ENCODE measurements around the gene ADAMTS16.

The ADAMTS16 gene

DNA sequence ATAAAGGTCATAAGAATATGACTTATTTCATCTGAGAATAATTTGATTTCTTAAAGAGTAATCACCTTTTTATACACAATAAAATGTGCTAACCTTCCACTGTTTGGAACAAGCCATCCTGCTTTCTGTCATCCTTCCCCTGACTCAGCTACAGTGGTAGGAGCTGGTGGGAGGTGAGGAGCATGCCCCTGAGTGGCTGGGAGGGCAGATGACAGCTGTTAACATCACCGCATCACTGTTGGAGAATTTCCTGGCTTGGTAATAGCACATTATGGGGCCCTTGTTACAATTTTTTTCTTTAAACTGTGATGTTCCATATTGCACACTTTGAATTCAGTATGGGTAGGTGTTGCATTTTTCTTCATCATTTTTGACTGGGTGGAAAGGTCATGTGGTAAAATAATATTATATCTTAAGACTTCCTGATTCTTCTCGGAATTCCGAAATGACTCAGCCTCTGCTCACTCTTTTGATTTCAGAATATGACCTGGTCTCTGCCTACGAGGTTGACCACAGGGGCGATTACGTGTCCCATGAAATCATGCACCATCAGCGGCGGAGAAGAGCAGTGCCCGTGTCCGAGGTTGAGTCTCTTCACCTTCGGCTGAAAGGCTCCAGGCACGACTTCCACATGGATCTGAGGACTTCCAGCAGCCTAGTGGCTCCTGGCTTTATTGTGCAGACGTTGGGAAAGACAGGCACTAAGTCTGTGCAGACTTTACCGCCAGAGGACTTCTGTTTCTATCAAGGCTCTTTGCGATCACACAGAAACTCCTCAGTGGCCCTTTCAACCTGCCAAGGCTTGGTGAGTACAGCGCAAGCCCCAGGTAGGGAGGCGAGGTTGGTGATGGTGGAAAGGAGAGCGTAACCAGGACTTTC is 5.8 kb downstream of the ADAMTS16 start:
- DNase-seq = no peak

DNA sequence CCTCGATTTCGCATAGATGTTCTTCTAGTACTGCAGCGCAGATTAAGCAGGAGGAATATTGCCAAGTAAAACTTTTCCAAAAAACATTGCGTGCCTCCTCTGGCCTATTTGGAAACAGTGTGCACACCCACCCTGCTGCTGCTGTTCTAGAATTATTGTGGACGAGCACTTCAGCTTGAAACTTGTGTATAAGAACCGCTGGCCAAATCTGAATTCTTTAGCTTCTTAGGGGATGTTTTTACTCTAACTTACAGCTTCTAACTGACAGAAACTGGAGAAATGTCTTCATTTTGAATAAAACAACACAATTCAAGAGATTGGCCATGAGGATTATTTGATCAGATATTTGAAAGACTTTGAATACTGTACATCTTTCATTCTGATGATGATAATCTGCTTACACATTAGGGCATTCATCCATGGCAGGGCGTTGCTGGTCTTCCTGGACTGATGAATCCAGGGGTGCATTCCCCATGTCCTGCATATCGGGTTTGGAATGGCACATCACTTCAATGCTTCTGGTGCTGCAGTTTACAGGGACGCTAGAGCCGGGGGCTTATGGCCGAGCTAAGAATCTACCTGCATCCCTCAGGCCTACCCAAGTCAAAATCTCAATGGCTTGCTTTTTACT is 6.5 kb downstream of the ADAMTS16 start:
- DNase-seq = no peak

DNA sequence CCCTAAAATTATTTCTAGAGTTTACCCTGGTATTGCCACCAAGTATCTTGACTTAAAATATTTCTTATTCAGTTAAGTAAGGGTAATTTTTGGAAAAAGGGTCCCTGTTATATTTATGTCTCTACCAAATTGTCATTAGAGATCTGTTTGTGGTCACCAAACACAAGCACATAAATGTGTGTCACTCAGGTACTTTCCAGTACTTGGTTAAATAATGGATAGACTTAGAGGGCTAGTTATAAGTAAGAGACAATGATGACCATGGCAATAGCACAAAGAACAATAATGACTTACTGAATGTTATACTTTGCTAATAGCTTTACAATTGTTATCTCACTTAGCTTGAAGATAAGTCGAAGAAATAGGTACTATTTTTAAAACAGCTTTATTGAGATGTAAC is 9.0 kb downstream of the ADAMTS16 start:
- no peak for DNase-seq

DNA sequence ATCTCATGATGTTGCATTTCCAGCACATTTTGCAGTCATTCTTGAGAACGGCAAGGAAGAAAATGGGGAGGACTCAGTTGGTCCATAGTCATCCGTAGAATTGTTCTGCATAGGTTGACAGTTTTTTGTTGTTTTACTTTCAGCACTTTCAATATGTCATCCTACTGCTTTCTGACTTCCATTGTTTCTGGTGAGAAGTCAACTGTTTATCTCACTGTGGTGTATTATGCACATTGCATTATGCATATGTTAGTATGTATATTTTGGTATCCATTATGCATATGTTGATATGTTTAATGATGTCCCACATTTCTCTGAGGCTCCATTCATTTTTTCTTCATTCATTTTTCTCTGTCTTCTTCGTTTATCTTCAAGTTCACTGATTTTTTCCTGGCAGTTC is 10.5 kb downstream of the ADAMTS16 start:
- no peak for DNase-seq

DNA sequence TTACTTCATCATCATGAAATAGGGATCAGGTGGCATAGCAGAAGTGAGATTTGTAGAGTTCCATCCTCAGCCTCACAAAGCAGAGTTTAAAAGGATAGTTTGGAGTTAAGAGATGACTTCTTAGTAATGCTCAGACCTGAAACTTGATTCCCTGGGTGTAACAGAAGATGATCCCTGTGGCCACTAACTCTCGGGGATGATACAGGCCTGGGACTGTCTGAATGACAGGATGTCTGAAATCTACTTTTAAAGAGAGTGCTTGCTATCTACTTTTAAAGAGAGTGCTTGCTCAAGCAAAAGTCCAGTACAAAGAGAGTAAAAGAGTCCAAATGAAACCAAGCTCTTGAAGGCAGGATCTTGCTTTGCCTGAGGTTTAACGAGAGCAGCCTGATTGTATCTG is 14.6 kb downstream of the ADAMTS16 start:
- no peak for DNase-seq

DNA sequence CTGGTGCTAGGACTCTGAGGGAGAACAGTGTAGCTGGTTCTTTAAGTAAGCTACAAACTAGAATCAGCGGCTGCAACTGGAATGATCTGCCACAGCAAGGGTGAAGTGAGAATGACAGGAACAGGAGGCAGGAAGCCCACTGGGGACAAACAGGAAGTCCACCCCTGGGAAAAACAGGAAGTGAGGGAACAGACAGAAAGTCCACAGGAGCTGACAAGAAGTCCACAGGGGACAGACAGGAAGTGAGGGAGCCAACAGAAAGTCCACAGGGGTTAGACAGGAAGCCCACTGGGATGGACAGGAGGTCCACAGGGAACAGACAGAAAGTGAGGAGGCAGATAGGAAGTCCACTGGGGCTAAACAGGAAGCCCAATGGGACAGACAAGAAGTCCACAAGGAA is 15.5 kb downstream of the ADAMTS16 start:
- no peak for DNase-seq

DNA sequence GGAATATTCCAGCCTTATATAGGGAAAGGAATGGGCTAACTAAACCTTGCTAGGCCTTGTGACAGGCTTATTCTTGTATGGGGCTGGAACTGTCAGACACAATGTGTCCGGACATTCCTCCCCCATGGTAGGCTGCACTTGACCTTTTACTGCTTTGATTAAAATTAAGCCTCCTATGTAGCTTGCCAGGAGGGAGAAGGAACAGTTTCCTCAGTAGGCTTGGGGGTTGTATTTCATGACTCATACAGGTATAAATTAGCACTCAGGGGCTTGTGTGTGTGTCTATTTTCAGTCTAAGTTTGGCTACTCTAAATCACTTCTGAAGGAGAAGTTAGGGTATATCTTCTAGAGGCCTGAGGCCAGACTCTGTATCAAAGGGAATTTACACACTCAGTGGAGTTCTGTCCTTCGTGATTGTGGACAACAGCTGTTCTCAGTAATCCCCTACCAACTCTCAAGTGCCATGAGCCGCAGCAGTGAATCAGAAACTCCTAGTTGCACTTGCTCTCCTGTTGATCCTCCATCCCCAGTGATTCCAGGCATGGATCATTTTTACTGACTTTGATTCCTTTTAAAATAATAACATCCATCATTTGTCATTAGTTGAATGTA is 16.4 kb downstream of the ADAMTS16 start:
- DNase-seq = no peak

DNA sequence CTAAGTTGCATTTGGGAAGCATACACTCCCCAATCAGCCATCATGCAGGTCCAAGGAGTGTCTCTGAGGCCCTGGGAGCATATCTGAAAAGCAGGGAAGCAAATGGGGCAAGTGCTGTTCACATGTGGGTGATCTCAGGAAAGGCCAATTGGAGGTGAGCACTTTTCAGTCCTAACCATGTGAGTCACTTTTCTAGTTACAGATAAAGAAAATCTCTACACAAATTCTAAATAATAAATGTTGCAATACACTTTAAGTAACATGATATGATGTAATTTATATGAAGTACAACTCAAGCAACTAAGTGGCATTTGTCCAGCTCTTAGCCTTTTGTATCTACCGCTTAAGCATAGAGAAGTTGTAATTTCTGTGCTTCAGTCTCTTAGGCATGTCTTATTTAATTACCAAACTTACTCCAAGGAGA is 18.4 kb downstream of the ADAMTS16 start:
- DNase-seq = no peak

DNA sequence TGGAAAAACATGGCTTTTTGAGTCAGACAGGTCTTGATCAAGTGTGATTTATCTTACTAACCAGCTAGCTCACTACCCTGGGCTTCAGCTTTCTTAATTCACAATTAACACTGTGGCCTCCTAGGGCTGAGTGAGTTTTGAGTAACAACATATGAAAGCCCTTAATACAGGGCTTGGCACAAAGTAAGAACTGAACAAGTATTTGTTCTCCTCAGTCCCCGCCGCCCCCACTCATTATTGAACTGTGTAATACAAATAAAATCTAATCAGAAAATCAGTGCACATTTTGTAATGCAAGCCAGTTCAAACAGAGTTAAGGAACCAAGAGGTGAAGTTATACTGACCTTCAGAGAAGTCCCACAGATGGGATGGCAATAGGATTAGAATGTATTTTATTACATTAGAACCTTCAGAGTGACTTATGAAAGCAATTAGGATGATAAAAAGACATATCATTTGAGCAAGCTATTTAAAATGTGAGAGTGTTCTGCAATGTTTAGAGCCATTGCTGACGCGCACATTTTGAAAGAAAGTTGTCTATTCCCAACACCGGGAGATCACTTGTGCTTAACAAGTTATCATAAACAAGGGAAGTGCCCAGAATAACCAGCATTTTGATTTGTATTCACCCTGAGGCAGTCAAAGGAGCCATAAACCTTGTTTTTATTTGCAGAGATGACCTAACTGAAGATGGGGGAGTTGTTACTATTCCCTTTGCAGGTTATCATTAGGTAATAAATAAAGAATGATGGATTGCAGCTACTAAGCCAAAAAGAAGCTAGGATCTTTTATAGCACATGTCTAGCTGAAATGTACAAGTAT is 19.4 kb downstream of the ADAMTS16 start:
- no peak for DNase-seq

DNA sequence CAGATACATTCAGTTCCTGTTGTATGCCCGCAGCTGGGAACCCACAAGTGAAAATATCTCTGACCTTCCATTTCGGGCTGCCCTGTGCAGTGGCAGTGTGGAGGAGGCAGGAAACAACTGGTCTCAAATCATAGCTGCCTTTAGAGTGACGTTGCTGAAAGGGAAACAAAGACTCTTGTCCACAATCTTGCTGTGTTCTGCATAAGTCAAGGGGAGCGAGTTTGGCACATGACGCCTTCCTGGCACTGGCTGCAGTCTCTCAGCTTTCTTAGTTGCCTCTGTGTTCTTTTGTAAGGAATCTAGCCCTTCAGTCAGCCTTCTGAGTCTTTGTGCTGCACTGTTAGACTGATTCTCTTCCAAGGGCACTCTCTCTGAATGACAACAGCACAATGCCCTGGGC is 24.0 kb downstream of the ADAMTS16 start:
- no peak for DNase-seq

DNA sequence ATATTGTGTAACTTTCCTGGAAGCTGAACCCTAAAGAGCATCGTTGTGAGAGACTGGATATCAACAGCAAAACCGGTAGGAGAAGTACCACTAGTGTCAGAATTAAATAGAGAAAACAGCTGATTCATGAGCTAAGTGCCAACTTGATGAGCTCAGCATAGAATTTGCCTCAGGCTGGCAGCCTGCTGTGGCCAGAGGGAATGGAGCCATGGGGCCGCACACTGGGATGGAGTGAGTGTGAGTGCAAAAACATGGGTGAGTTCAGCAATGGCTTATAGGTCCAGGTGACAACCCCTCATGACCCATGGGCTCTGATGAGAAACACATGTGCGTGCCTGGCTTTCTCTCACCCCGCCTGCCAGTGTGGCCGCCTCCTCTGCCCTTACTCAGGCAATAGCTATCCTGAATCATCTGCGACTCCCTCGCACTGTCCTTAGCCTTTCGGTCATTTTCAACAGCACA is 25.4 kb downstream of the ADAMTS16 start:
- no peak for DNase-seq

DNA sequence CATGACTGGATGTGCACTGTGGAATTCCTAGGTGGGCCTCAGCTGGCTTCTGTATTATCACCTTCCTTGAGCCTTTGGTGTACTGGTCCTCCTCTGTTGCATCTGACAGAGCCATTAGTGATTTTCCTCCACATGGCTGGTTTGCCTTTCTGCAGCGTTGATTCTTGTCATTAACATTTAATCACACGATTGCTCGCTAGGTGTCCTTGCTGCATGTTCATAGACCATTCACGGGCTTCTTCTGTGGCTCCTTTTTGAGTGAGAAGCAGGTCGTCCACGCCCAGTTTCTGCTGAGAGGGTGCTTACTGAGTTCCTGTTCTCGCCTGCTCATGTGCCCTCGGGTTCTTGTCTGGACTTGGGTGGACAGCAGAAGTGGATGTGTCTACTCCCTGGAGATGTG is 29.3 kb downstream of the ADAMTS16 start:
- DNase-seq = no peak

DNA sequence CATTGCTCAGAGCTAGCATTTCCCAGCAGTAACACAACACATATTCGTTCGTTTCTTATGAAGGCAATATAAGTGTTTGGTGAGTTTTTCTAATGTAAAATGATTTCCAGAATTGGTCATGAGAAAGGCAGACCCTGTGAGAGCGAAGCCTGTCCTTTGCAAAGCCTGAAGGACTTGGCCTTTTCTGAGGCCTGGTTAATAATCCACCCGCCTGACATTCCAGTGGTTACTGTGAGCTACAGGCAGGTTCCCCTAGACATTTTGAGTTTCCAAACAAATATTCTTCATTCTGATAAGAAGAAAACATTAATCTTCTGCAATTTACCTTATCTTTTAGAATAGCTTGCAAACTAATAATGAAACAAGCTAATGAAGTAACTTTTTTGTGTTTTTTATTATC is 38.0 kb downstream of the ADAMTS16 start:
- DNase-seq = no peak

DNA sequence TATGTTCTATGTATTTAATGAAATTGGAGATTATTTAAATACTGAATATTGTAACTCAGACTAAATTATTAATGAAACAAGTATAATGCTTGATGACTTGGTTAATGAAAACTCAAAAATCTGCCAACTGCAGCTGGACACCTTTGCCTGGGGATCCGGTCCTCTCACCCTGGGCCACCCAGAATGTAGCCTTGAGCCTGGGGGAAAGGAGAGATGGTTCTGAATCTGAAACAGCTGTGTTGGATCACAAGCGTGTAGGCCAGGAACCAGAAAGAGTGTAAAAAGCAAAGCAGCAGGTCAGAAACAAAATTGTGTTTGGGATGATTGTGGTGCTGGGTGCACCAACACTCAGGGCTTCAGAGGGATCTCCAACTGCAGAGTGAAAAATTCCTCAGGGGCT is 38.5 kb downstream of the ADAMTS16 start:
- no peak for DNase-seq

DNA sequence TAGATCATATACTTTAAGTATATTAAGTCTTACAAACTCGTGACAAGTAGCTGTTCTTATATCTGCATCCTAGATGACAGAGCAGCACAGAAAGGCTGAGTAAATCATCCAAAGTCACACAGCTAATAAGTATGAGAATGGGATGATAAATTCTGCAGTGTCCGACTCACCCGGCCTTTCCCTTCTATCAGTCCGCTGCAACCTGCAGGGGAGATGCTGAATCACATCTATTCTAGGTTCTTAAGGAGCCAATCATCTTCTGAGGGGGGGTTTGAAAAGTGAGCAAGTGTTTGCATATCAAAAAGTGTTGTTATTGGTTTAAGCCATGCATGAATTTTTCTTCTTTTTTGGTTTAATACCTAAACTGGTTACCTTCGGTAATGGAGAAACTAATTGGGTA is 38.9 kb downstream of the ADAMTS16 start:
- no peak for DNase-seq

DNA sequence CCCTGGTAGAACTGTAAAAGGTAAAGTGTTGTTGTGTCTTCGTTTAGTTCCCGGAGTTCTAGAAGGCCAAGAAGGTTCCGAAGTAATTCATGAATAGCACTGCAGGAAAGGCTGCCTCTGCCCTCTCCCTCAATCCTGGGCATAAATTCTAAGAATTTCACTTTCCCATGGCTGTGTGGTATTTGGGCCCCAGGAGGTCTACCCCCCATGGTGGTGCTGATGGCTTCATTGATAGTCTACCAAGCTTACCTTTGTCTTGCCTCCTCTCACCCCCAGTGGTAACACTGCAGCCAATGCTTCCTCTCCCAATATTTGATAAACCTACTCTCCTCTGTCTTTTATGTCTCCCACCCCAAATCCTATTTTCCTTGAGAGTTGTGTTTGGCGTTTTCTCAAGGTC is 39.5 kb downstream of the ADAMTS16 start:
- DNase-seq = no peak

DNA sequence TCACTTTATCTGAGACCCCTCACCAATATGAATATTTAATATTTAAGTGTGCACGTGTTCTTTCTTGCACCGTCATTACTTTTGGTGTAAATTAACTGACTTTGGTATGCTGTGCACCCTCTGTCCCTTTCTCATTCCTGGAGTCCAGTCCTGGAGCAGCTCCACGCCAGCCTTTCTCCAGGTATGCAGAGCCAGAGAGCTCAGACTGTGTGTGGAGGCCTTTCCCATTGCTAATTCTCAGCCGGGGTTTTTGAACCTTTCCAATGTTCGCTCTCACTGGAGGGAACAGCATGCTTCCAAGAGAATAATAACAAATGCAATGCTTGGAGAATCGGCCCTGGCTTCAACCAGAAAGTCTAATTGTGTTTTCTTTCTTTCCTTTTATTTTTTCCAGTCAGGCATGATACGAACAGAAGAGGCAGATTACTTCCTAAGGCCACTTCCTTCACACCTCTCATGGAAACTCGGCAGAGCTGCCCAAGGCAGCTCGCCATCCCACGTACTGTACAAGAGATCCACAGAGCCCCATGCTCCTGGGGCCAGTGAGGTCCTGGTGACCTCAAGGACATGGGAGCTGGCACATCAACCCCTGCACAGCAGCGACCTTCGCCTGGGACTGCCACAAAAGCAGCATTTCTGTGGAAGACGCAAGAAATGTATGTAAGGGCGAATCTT is 41.7 kb downstream of the ADAMTS16 start:
- DNase-seq = no peak

DNA sequence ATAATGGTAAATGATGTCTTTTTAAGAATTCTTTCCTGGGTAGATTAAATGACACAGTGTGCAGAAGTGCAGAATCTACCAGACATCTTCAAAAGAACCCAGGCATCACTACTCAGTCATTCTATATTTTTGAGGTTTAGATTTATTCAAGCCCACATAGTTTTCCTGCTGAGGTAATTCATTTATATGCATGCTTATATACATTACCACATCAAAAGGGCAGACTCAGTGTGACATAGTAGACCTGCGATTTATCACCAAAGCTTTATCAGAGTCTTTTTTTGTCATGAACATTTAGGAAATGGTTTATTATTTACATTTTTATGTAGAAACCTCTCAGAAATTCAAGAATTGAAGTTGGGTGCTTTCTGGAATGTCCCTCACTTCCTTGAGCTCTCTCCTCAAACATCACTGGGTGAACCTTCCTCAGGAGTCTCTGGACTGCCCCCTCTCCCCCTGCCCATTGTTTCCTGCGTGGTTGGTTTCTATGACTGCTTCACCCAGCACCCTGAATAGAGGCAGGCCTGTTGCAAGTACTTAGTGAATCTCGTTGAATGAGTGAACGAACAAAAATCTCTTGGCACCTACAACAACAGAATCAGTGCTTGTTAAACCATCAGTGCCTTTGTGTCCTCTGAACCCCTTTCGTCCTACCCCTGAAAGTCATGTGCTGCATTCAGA is 42.5 kb downstream of the ADAMTS16 start:
- no peak for DNase-seq

DNA sequence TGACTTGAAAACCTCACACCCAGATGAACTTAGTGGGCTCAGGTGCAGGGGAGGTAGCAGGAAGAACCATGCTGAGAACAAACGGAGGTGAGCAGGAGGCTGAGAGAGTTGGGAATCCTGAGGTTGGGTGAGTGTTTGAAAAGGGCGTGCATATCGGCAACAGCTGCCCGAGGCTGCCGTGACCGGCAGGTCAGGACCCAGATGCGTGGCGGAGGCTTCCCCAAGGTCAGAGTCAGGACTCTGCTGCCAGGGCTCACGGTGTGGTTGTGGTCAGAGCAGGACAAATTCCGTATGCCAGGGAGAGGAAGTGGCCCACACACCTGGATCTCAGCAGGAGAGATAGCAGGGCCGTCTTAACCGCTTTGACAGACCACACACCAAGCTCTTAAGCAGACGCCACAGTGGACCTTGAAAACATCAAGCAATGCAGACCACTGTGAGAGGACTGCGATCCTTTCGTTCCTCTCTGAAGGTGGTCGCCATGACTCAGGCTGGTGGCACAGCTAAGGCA is 43.1 kb downstream of the ADAMTS16 start:
- DNase-seq = no peak

DNA sequence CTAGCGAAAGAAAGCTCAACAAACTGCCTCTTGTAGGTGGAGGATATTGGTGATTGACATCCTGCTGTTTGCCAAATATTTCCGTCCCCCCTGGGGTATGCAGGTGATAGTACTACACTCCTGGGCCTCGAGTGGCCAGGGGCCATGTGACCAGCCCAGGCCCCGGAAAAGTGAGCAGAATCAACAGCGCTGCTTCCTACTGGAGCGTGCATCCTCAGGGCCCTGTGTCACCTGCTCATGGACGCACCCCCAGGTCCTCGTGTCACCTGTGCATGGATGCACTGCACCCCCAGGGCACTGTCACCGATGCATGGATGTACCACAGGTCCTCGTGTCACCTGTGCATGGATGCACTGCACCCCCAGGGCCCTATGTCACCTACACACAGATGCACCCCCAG is 43.8 kb downstream of the ADAMTS16 start:
- no peak for DNase-seq

DNA sequence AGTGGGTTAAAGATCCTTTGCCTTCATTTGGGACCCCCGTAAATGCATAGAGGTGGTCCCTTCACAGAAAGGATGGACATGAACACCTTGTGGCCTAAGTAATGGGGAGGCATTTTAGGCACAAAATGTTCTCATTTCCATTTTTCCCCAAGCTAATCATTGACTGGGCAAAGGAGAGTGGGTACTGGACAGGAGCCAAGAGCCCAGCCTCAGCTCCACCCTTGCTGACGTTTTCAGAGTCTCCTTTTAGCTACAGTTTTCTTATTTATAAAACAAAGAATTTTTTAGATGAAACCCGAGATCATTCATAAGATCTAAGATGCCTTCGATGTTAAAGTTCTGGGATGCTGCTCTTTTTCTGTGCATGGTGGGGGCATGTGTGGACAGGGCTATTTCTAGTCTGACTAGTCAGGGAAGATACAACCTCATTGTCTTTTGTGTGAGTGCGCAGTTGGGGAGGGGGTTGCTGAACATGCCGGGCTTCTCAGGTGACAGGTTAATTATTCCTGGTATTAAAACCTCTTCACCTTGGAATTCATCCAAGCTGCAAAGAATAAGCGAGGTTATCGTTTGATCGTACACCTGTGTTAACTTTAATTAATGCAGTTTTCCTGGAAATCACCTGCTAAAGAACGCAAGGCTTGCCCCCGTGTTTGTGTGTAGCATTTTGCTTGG is 48.4 kb downstream of the ADAMTS16 start:
- no peak for DNase-seq
